Activated T-helper 1 cell treated with Interleukin-2 at 50 U/mL for 16 hours (primary cell): Measurements from ENCODE around the gene NEMP2.
"Not testable (repeated sequence)": the region's sequence is repeated elsewhere in the genome, so short reads cannot be mapped to it uniquely, and the experiment has no call there.

Experiments used
- DNase-seq: peaks from one replicate; pipeline ENCODE4 v3.0.0-alpha.2; 2020; ENCODE audit warnings: low read depth

NEMP2 gene

GRCh38 chr2:190526105-190526750 is 8.3 kb downstream of the NEMP2 start:
- no peak for DNase-seq

- no peak for DNase-seq
These were observed 9.6 kb downstream of the NEMP2 start for GRCh38 chr2:190524928-190525327.

GRCh38 chr2:190519975-190520767 is 14.4 kb downstream of the NEMP2 start:
- no peak for DNase-seq

GRCh38 chr2:190517468-190517867 is 17.1 kb downstream of the NEMP2 start:
- no peak for DNase-seq

- no peak for DNase-seq
These were observed 18.8 kb downstream of the NEMP2 start for GRCh38 chr2:190515687-190516086.

- DNase-seq = no peak
These were observed 19.8 kb downstream of the NEMP2 start for GRCh38 chr2:190514676-190515075.

GRCh38 chr2:190513877-190514276 is 20.6 kb downstream of the NEMP2 start:
- DNase-seq = no peak

- no peak for DNase-seq
These were observed 21.9 kb downstream of the NEMP2 start for GRCh38 chr2:190512539-190513095.

- DNase-seq = no peak
These were observed 23.4 kb downstream of the NEMP2 start for GRCh38 chr2:190511104-190511503.

GRCh38 chr2:190509895-190510294 is 24.6 kb downstream of the NEMP2 start:
- DNase-seq = not testable (repeated sequence)

GRCh38 chr2:190507135-190507534 is 27.4 kb downstream of the NEMP2 start:
- DNase-seq = no peak

- no peak for DNase-seq
These were observed 27.9 kb downstream of the NEMP2 start for GRCh38 chr2:190506666-190507065.

GRCh38 chr2:190505696-190506095 is 28.8 kb downstream of the NEMP2 start:
- DNase-seq = no peak

- DNase-seq = no peak
These were observed 29.6 kb downstream of the NEMP2 start for GRCh38 chr2:190504912-190505311.

GRCh38 chr2:190503088-190503487 is 31.4 kb downstream of the NEMP2 start:
- no peak for DNase-seq

- no peak for DNase-seq
These were observed 32.7 kb downstream of the NEMP2 start for GRCh38 chr2:190501702-190502407.

- no peak for DNase-seq
These were observed 33.3 kb downstream of the NEMP2 start for GRCh38 chr2:190501231-190501630.

- no peak for DNase-seq
These were observed 34.4 kb downstream of the NEMP2 start for GRCh38 chr2:190500054-190500502.

- no peak for DNase-seq
These were observed 35.2 kb downstream of the NEMP2 start for GRCh38 chr2:190499273-190499672.

GRCh38 chr2:190497428-190497827 is 37.1 kb downstream of the NEMP2 start:
- DNase-seq = no peak

GRCh38 chr2:190494600-190495227 is 39.8 kb downstream of the NEMP2 start:
- DNase-seq = not testable (repeated sequence)

GRCh38 chr2:190493095-190493494 is 41.4 kb downstream of the NEMP2 start:
- DNase-seq = no peak
